ENCODE results near the gene BCL7C.

GRCh38 chr16:30874821-30875717, 18.8 kb downstream of the BCL7C start:
- TF ChIP-seq POLR2A (IDR thresholded peaks at IDR 0.05; ENCODE audit: low read length): peak; percentile 95
- no peak for TF ChIP-seq GATA1 (IDR thresholded peaks at IDR 0.05; ENCODE audit: low read depth, low read length)
